Coronary artery (tissue), 2 donors: Measurements from ENCODE around the gene DNAJC5.
"Not testable (repeated sequence)": the region's sequence is repeated elsewhere in the genome, so short reads cannot be mapped to it uniquely, and the experiment has no call there.

Source experiments
- DNase-seq: peaks from one replicate; pipeline ENCODE4 v3.0.0-alpha.2; 2017; ENCODE audit warnings: low spot score
- H3K27ac ChIP-seq, 2 donors: fragments of 200-600 bp; sonication (generic); one replicate each; pipeline ENCODE4 v1.5.1; 2016 to 2019
- H3K4me3 ChIP-seq: fragments of 200-600 bp; sonication (generic); 2 replicates; pipeline ENCODE4 v1.5.1; 2016; ENCODE audit warnings: mild to moderate bottlenecking, moderate library complexity
- TF ChIP-seq, protein P1 (sequence below): fragments of 200-600 bp; sonication (generic); IDR thresholded peaks from one replicate; pipeline ENCODE4 v1.5.1; 2019; ENCODE audit warnings: antibody characterized with exemption

Gene DNAJC5

DNA sequence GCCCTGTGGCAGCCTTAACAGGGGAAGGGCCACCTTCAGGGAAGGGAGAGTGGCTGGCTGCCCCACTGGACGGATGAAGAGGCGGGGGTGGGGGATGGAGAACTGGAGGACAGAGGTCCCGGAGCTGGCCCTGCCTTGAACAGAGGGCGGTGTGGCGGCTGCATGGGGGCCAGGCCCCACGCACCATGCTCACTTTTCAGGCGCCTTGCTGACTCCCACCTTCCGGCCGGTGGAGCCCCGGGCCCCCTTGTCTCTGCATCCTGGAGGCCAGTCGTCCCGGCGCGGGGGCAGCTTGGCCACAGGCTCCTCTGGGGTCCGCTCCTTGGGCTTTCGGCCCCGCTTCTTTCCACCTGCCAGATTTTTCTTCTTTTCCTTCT lies 64.8 kb downstream of the DNAJC5 start:
- no peak overlapping the region for H3K27ac ChIP-seq
- DNase-seq, result no peak
- TF ChIP-seq, protein P1, sequence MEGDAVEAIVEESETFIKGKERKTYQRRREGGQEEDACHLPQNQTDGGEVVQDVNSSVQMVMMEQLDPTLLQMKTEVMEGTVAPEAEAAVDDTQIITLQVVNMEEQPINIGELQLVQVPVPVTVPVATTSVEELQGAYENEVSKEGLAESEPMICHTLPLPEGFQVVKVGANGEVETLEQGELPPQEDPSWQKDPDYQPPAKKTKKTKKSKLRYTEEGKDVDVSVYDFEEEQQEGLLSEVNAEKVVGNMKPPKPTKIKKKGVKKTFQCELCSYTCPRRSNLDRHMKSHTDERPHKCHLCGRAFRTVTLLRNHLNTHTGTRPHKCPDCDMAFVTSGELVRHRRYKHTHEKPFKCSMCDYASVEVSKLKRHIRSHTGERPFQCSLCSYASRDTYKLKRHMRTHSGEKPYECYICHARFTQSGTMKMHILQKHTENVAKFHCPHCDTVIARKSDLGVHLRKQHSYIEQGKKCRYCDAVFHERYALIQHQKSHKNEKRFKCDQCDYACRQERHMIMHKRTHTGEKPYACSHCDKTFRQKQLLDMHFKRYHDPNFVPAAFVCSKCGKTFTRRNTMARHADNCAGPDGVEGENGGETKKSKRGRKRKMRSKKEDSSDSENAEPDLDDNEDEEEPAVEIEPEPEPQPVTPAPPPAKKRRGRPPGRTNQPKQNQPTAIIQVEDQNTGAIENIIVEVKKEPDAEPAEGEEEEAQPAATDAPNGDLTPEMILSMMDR, result no peak

GRCh38 chr20:63960654-63961621 lies 66.0 kb downstream of the DNAJC5 start:
- H3K27ac ChIP-seq, H3K4me3 ChIP-seq, DNase-seq: not testable (repeated sequence)

More for the DNA sequence above, 64.8 kb downstream of the DNAJC5 start:
- H3K4me3 ChIP-seq, result no peak overlapping the region

DNA sequence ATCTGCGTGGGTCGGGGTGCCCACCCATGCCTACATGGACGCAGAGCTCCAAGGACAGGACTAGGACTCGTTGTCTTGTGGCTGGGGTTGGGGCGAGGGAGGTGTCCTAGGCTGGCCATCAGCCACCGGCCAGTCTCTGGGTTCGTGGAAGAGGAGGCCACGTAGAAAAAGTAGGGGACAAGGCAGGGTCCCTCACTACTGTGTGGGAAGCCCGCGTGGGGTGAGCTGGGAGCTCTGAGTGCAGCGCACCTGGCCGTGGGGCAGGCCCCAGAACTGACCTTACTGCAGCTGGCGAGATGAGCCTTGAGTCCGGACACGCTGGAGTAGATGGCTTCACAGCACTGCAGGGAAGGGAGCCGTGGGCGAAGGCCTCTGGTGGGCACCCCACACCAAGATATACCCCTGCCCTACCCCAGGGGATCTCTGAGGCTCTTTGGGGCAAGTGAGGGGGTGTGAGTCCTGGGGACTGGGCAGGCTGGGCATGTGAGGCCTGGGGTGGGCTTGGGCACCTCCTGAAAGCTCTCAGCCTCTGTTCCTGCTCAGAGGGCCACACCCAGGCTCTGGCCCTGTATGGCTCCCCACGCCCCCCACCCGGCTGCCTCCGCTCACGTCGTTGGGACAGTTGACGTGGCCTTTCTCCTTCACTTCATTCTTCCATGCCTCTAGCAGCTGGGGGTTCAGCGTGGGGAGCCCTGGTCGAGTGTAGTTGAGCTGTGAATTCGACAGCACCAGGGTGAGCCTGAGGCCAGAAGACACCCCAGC lies 66.9 kb downstream of the DNAJC5 start:
- H3K27ac ChIP-seq, result no peak overlapping the region
- no peak for DNase-seq
- TF ChIP-seq, protein P1, result no peak
- H3K4me3 ChIP-seq, result no peak overlapping the region

DNA sequence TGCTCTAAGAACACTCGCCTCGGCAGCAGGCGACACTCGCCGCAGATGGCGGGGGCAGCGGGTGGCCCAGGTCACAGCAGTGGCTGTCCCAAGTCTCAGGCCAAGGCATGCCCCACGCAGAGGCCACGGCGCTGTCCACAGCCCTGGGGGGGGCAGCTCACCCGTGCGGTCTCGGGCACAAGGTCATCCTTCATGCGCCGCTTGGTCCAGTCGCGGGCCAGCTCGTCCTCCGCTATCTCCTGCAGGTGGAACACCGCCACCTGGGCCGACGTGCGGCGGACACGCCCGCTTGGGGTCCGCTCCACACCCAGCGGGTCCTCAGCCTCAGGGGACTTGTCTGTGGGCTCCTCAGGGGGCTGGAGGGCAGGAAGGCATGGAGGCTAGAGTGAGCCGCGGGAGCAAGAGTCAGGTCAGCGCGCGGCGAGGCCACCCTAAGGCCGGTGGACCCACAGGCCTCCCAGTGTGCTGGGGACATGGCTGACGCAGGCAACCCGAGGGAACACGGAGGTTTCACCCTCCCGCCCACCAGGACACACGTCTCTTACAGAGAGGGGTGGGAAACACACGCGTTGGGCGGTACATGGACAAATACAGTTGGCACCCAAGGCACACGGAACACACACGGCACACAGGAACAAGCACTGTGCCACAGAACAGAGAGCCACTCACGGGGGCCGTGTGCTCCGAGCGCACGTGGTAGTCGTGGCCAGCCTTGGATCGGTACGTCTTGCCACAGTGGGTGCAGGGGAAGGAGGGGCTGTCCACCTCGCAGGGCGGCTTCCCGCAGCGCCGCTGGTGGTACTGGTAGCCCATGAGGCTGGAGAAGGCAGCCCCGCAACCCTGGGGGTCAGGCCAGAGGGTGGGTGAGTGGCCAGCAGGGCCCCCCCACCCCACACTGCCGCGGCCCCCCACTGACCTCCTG lies 67.8 kb downstream of the DNAJC5 start:
- Histone ChIP-seq H3K4me3 (no peak overlapping the region), H3K27ac (no peak overlapping the region)
- TF ChIP-seq, protein P1, result no peak
- no peak for DNase-seq

- TF ChIP-seq, protein P1, result no peak
- no peak for DNase-seq
- no peak overlapping the region for H3K27ac ChIP-seq
- no peak overlapping the region for H3K4me3 ChIP-seq
These were observed 68.4 kb downstream of the DNAJC5 start for GRCh38 chr20:63963348-63963741.

DNA sequence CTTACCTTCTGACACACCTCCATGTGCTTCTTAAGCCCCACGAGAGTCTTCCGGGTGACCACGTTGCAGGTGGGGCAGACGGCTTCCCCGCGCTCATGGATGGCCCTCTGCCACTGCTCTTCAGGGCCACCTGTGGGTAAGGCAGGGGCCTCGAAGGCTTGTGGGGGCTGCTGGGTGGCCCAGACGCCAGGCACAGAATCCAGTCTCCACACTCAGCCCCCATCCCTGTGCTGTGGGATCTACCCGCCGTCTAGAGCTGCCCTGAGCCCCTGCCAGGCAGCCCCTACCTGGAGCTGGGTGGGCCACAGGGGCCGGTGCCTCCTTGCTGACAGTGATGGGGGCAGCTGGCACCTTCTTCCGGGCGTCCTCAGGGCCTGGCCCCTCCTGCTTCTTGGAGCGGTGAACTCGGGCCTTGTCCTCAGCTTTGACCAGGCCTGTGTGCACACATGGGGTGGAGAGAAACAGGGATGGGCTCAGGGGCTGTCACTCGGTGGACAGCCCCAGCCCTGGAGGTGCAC lies 68.9 kb downstream of the DNAJC5 start:
- Histone ChIP-seq H3K27ac (no peak overlapping the region), H3K4me3 (no peak overlapping the region)
- no peak for DNase-seq
- TF ChIP-seq, protein P1, result no peak

DNA sequence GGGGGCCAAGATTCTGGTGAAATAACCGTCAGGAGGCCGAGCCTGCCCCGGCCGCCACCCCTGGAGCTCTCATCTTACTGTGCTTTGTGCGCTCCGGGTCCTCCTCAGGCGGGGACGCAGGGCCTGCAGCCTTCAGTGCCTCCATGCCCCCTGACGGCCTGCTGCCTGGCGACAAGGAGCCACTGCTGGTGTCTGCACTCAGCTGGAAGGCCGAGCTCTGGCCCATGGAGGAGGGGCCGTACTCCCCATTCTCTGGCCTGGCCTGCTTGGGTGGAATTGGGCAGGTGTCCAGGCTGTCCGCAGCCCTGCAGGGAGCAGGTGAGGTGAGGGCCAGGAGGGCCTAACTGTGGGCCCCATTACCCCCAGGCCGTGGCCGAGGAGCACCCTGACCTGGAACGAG lies 69.5 kb downstream of the DNAJC5 start:
- Histone ChIP-seq H3K4me3 (no peak overlapping the region), H3K27ac (no peak overlapping the region)
- no peak for DNase-seq
- TF ChIP-seq, protein P1, result no peak
